GM12891 (cell line): ENCODE results near the gene RPA1.

Experiments used
- POLR2A ChIP-seq: IDR thresholded peaks from 2 replicates; pipeline ENCODE4 v1.6.1; 2011; ENCODE audit warnings: low read depth, low read length, control low read depth
- POLR2AphosphoS5 ChIP-seq: IDR thresholded peaks from 2 replicates; pipeline ENCODE4 v1.6.1; 2011; ENCODE audit warnings: low read depth, low read length, control low read depth
- TAF1 ChIP-seq: IDR thresholded peaks from 2 replicates; pipeline ENCODE4 v1.6.1; 2011; ENCODE audit warnings: low read depth, low read length, control low read depth

- TF ChIP-seq POLR2A (no peak), TAF1 (no peak), POLR2AphosphoS5 (no peak)
Measured at GRCh38 chr17:1898872-1899271, 69.1 kb downstream of the RPA1 start.
